ENCODE data around the gene WDPCP.

DNA sequence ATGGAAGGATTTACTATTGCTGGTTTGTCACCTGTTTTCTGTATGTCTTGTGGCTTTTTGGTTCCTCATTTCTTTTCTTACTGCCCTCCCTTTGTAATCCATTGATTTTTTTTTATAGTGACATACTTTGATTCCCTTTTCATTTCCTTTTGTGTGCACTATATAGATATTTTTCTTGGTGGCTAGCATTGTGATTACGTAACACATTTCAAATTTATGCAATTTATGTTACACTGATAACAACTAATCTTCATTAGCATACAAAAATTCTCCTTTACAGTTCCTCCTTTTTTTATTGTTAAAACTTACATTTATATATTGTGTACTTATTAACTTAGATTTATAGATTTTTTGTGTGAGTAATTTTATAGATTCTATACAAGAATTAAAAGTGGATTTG lies 457.1 kb downstream of the WDPCP start:
- TF ChIP-seq NFE2L1 (CRISPR knock-in tag; IDR thresholded peaks at IDR 0.05; ENCODE audit: borderline replicate concordance) (no peak), KLF6 (CRISPR knock-in tag; IDR thresholded peaks at IDR 0.05) (no peak), CC2D1A (CRISPR knock-in tag; IDR thresholded peaks at IDR 0.05) (no peak), ZKSCAN1 (IDR thresholded peaks at IDR 0.05; ENCODE audit: low read length) (no peak), JUND (CRISPR knock-in tag; IDR thresholded peaks at IDR 0.05) (no peak), HNRNPK (IDR thresholded peaks at IDR 0.05; ENCODE audit: low read depth, low read length, poor library complexity, severe bottlenecking) (no peak), TP53 (CRISPR knock-in tag; conservative IDR thresholded peaks at IDR 0.05) (no peak), HOXA7 (CRISPR knock-in tag; IDR thresholded peaks at IDR 0.05) (no peak), RFXANK (CRISPR knock-in tag; IDR thresholded peaks at IDR 0.05) (no peak), REL (CRISPR knock-in tag; conservative IDR thresholded peaks at IDR 0.05) (no peak)
- TF ChIP-seq, protein P1, sequence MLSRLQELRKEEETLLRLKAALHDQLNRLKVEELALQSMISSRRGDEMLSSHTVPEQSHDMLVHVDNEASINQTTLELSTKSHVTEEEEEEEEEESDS (CRISPR knock-in tag; IDR thresholded peaks at IDR 0.05; ENCODE audit: borderline replicate concordance) = no peak
- TF ChIP-seq, protein P2, sequence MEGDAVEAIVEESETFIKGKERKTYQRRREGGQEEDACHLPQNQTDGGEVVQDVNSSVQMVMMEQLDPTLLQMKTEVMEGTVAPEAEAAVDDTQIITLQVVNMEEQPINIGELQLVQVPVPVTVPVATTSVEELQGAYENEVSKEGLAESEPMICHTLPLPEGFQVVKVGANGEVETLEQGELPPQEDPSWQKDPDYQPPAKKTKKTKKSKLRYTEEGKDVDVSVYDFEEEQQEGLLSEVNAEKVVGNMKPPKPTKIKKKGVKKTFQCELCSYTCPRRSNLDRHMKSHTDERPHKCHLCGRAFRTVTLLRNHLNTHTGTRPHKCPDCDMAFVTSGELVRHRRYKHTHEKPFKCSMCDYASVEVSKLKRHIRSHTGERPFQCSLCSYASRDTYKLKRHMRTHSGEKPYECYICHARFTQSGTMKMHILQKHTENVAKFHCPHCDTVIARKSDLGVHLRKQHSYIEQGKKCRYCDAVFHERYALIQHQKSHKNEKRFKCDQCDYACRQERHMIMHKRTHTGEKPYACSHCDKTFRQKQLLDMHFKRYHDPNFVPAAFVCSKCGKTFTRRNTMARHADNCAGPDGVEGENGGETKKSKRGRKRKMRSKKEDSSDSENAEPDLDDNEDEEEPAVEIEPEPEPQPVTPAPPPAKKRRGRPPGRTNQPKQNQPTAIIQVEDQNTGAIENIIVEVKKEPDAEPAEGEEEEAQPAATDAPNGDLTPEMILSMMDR (CRISPR knock-in tag; IDR thresholded peaks at IDR 0.05) = no peak

Measured in HepG2 (cell line).